ENCODE data around the gene THSD4. TPM values are rescaled to one million over a fixed set of nuclear protein-coding genes. Genes with fewer than 3 reads are reported as not detected.

THSD4 gene
- total and polyA plus RNA-seq, 9 of the 15 experiments (the other 6 are each of a cell fraction or from before 2014, with no cell fraction given): 0.04 TPM; not detected in 5

DNA sequence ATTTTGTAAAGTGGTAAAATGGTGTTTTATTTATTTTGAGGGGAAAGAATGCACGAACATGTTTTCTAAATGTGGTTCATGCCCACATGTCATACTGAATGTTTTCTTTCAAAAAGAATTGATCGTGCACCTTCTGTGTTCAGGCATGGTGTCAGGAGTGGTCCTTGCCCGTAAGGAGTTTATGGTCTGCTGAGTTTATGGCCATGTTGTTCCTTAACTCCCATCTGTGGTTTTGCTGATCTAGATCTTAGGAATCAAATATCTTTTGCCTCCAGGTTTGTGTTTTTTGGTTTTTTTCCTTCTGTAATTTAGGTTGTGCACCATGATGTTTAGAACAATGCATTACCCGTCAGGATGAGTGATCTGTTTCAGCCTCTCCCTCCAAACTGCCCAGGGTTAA, 390.7 kb downstream of the THSD4 start:
- Histone ChIP-seq H3K27ac (ENCODE audit: extremely low read depth, low read depth, low read length) (no peak overlapping the region), H3K4me1 (replicated peaks in 1 of 2; ENCODE audit: control insufficient read depth in 2 of 2, insufficient read depth in 2 of 2, low read length in 2 of 2) (no peaks in the 10 kb centered on the region), H3K9me3 (replicated peaks; ENCODE audit: control insufficient read depth, insufficient read depth, low read depth, low read length) (no peaks in the 10 kb centered on the region), H3K9ac (ENCODE audit: insufficient read depth in 1 of 2, low read depth in 2 of 2, low read length in 2 of 2) (no peak overlapping the region), H3K79me2 (ENCODE audit: control insufficient read depth, insufficient read depth, low read length) (no peaks in the 10 kb centered on the region), H2AFZ (ENCODE audit: low read depth, low read length) (no peak overlapping the region), H3K27me3 (ENCODE audit: control insufficient read depth in 2 of 2, insufficient read depth in 2 of 2, low read length in 2 of 2) (no peaks in the 10 kb centered on the region; a peak in 1 of 5 replicates), H3K4me3 (no peak overlapping the region), H3K4me2 (ENCODE audit: insufficient read depth, low read length) (no peak overlapping the region), H3K9me1 (ENCODE audit: control insufficient read depth, insufficient read depth, low read length) (no peaks in the 10 kb centered on the region), H3K36me3 (ENCODE audit: control insufficient read depth, insufficient read depth, low read length) (no peaks in the 10 kb centered on the region), H4K20me1 (replicated peaks; ENCODE audit: control insufficient read depth, insufficient read depth, low read length) (no peaks in the 10 kb centered on the region)
- BruUV-seq (replicated peaks): no TSS peak
- DNase-seq (ENCODE audit: extremely low read depth in 1 of 4, low spot score in 3 of 4): no peak
- intact Hi-C loops (cut with micrococcal nuclease) (no loop called here), in situ Hi-C loops (cut with MboI) (no loop called here)
- FAIRE-seq: no peak
- no peak for ATAC-seq
- CTCF ChIA-PET (ENCODE audit: low intra/inter-chr PET ratio): no interaction called here
- TF ChIP-seq ZNF23 (CRISPR knock-in tag; IDR thresholded peaks at IDR 0.05): no peak
- no peak for TF ChIP-seq FOXK1 (CRISPR knock-in tag; IDR thresholded peaks at IDR 0.05; ENCODE audit: borderline replicate concordance)
- no peak for TF ChIP-seq NONO (IDR thresholded peaks at IDR 0.05; ENCODE audit: low read depth in 2 of 2, low read length in 1 of 2)
- TF ChIP-seq, protein P1, sequence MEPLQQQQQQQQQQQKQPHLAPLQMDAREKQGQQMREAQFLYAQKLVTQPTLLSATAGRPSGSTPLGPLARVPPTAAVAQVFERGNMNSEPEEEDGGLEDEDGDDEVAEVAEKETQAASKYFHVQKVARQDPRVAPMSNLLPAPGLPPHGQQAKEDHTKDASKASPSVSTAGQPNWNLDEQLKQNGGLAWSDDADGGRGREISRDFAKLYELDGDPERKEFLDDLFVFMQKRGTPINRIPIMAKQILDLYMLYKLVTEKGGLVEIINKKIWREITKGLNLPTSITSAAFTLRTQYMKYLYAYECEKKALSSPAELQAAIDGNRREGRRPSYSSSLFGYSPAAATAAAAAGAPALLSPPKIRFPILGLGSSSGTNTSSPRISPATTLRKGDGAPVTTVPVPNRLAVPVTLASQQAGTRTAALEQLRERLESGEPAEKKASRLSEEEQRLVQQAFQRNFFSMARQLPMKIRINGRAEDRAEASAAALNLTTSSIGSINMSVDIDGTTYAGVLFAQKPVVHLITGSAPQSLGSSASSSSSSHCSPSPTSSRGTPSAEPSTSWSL (CRISPR knock-in tag; IDR thresholded peaks at IDR 0.05; ENCODE audit: borderline replicate concordance): no peak
- 0% methylated on average over 4 of the region's 4 CpGs for WGBS (ENCODE audit: insufficient coverage, low coverage, missing lambda C conversion rate)
- POLR2A ChIA-PET: no interaction called here

DNA sequence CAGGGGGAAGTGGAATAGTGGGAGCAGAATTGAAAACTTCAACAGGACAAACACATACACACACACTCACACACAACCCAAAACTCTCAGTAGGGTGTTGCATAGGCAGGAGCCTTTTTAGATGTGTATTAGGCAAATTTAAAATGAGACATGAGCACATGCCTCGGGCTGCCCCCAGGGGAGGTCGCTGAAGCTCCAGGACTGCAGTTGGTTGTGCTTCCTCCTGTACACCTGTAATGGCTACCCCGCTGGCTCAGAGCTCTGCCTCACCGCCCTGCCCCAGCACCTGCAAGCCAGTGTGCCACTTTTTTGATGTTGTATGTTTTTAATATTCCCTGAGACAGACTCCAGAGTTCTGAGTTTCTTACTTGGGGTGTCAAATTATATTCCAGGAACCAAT, 391.7 kb downstream of the THSD4 start:
- Histone ChIP-seq H3K9ac (ENCODE audit: insufficient read depth in 1 of 2, low read depth in 2 of 2, low read length in 2 of 2) (no peak overlapping the region), H3K9me3 (replicated peaks; ENCODE audit: control insufficient read depth, insufficient read depth, low read depth, low read length) (no peaks in the 10 kb centered on the region), H4K20me1 (replicated peaks; ENCODE audit: control insufficient read depth, insufficient read depth, low read length) (no peaks in the 10 kb centered on the region), H3K4me2 (ENCODE audit: insufficient read depth, low read length) (no peak overlapping the region), H3K4me1 (replicated peaks in 1 of 2; ENCODE audit: control insufficient read depth in 2 of 2, insufficient read depth in 2 of 2, low read length in 2 of 2) (no peaks in the 10 kb centered on the region), H3K9me1 (ENCODE audit: control insufficient read depth, insufficient read depth, low read length) (no peaks in the 10 kb centered on the region), H3K79me2 (ENCODE audit: control insufficient read depth, insufficient read depth, low read length) (no peaks in the 10 kb centered on the region), H3K27me3 (ENCODE audit: control insufficient read depth in 2 of 2, insufficient read depth in 2 of 2, low read length in 2 of 2) (no peaks in the 10 kb centered on the region; a peak in 1 of 5 replicates), H3K4me3 (no peak overlapping the region), H3K36me3 (ENCODE audit: control insufficient read depth, insufficient read depth, low read length) (no peaks in the 10 kb centered on the region), H2AFZ (ENCODE audit: low read depth, low read length) (no peak overlapping the region), H3K27ac (ENCODE audit: extremely low read depth, low read depth, low read length) (no peak overlapping the region)
- BruUV-seq (replicated peaks): no TSS peak
- in situ Hi-C loops (cut with MboI): no loop called here
- FAIRE-seq (no peak), ATAC-seq (no peak), DNase-seq (ENCODE audit: extremely low read depth in 1 of 4, low spot score in 3 of 4) (no peak)
- intact Hi-C loops (cut with micrococcal nuclease): no loop called here
- ChIA-PET POLR2A (interaction anchor here (0.6 kb wide), 1 partner anchor 921 kb away, joined by 3 read pairs; no protein-coding TSS in a partner anchor), CTCF (ENCODE audit: low intra/inter-chr PET ratio) (no interaction called here)
- WGBS (ENCODE audit: insufficient coverage, low coverage, missing lambda C conversion rate): 0% methylated on average over 4 of the region's 4 CpGs
- TF ChIP-seq, protein P2, sequence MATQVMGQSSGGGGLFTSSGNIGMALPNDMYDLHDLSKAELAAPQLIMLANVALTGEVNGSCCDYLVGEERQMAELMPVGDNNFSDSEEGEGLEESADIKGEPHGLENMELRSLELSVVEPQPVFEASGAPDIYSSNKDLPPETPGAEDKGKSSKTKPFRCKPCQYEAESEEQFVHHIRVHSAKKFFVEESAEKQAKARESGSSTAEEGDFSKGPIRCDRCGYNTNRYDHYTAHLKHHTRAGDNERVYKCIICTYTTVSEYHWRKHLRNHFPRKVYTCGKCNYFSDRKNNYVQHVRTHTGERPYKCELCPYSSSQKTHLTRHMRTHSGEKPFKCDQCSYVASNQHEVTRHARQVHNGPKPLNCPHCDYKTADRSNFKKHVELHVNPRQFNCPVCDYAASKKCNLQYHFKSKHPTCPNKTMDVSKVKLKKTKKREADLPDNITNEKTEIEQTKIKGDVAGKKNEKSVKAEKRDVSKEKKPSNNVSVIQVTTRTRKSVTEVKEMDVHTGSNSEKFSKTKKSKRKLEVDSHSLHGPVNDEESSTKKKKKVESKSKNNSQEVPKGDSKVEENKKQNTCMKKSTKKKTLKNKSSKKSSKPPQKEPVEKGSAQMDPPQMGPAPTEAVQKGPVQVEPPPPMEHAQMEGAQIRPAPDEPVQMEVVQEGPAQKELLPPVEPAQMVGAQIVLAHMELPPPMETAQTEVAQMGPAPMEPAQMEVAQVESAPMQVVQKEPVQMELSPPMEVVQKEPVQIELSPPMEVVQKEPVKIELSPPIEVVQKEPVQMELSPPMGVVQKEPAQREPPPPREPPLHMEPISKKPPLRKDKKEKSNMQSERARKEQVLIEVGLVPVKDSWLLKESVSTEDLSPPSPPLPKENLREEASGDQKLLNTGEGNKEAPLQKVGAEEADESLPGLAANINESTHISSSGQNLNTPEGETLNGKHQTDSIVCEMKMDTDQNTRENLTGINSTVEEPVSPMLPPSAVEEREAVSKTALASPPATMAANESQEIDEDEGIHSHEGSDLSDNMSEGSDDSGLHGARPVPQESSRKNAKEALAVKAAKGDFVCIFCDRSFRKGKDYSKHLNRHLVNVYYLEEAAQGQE (IDR thresholded peaks at IDR 0.05; ENCODE audit: borderline replicate concordance): no peak
- TF ChIP-seq, protein P2 (CRISPR knock-in tag; IDR thresholded peaks at IDR 0.05; ENCODE audit: low read depth): no peak
- TF ChIP-seq CXXC5 (CRISPR knock-in tag; IDR thresholded peaks at IDR 0.05): no peak
